ENCODE data around the gene ZBTB12. TPM values are rescaled to one million over a fixed set of nuclear protein-coding genes. Genes with fewer than 3 reads are reported as not detected.
"Not testable (repeated sequence)": the region's sequence is repeated elsewhere in the genome, so short reads cannot be mapped to it uniquely, and the experiment has no call there.

ZBTB12 gene
- total RNA-seq, 4 donors from 2014 or later: 0.49 to 2.6 (median 1.5) TPM

GRCh38 chr6:31919624-31920303 is 17.9 kb upstream of the ZBTB12 start:
- Histone ChIP-seq H3K27me3 (no peaks in the 10 kb centered on the region), H3K4me1 (no peaks in the 10 kb centered on the region), H3K4me3 (no peak overlapping the region), H3K36me3 (no peaks in the 10 kb centered on the region), H3K27ac (no peak overlapping the region), H3K9me3 (no peaks in the 10 kb centered on the region)
- 68% methylated on average over 6 of the region's 6 CpGs for WGBS
- TF ChIP-seq POLR2A (IDR thresholded peaks at IDR 0.05) (no peak), EP300 (IDR thresholded peaks at IDR 0.05) (no peak), CTCF (IDR thresholded peaks at IDR 0.05) (no peak), POLR2AphosphoS5 (IDR thresholded peaks at IDR 0.05) (no peak)
- DNase-seq (ENCODE audit: low spot score in 2 of 2): no peak

- H3K27ac ChIP-seq: no peak overlapping the region
- TF ChIP-seq POLR2AphosphoS5 (IDR thresholded peaks at IDR 0.05) (no peak), POLR2A (IDR thresholded peaks at IDR 0.05) (no peak), EP300 (IDR thresholded peaks at IDR 0.05) (no peak), CTCF (IDR thresholded peaks at IDR 0.05) (no peak)
These were observed 16.3 kb upstream of the ZBTB12 start for GRCh38 chr6:31918069-31918720.

GRCh38 chr6:31915756-31916155 is 13.9 kb upstream of the ZBTB12 start:
- Histone ChIP-seq H3K9me3 (no peaks in the 10 kb centered on the region), H3K4me1 (peaks cover 6% of the 10 kb centered on the region), H3K4me3 (no peak overlapping the region), H3K36me3 (no peaks in the 10 kb centered on the region), H3K27ac (no peak overlapping the region), H3K27me3 (no peaks in the 10 kb centered on the region)
- DNase-seq (ENCODE audit: low spot score in 2 of 2): no peak
- 65% methylated on average over 6 of the region's 6 CpGs for WGBS
- no peak for TF ChIP-seq POLR2AphosphoS5 (IDR thresholded peaks at IDR 0.05)
- no peak for TF ChIP-seq EP300 (IDR thresholded peaks at IDR 0.05)
- no peak for TF ChIP-seq CTCF (IDR thresholded peaks at IDR 0.05)
- no peak for TF ChIP-seq POLR2A (IDR thresholded peaks at IDR 0.05)

More at GRCh38 chr6:31918069-31918720, 16.3 kb upstream of the ZBTB12 start:
- no peaks in the 10 kb centered on the region for H3K4me1 ChIP-seq
- no peak for DNase-seq (ENCODE audit: low spot score in 2 of 2)
- WGBS: 86% methylated on average over 8 of the region's 8 CpGs
- H3K36me3 ChIP-seq: no peaks in the 10 kb centered on the region
- H3K9me3 ChIP-seq: no peaks in the 10 kb centered on the region
- no peak overlapping the region for H3K4me3 ChIP-seq
- H3K27me3 ChIP-seq: no peaks in the 10 kb centered on the region

- H3K36me3 ChIP-seq: no peaks in the 10 kb centered on the region
- H3K4me3 ChIP-seq: no peak overlapping the region
- H3K9me3 ChIP-seq: no peaks in the 10 kb centered on the region
- TF ChIP-seq EP300 (IDR thresholded peaks at IDR 0.05) (no peak), CTCF (IDR thresholded peaks at IDR 0.05) (no peak), POLR2AphosphoS5 (IDR thresholded peaks at IDR 0.05) (no peak), POLR2A (IDR thresholded peaks at IDR 0.05) (no peak)
- no peaks in the 10 kb centered on the region for H3K27me3 ChIP-seq
- no peak overlapping the region for H3K27ac ChIP-seq
- peaks cover 6% of the 10 kb centered on the region for H3K4me1 ChIP-seq
- no peak for DNase-seq (ENCODE audit: low spot score in 2 of 2)
These were observed 13.5 kb upstream of the ZBTB12 start for GRCh38 chr6:31915351-31915750.

GRCh38 chr6:31911826-31912585 is 10.1 kb upstream of the ZBTB12 start:
- Histone ChIP-seq H3K36me3 (no peaks in the 10 kb centered on the region), H3K27me3 (no peaks in the 10 kb centered on the region), H3K4me3 (no peak overlapping the region), H3K9me3 (no peaks in the 10 kb centered on the region), H3K27ac (no peak overlapping the region), H3K4me1 (peaks cover 6% of the 10 kb centered on the region)
- TF ChIP-seq POLR2AphosphoS5 (IDR thresholded peaks at IDR 0.05) (no peak), POLR2A (IDR thresholded peaks at IDR 0.05) (no peak), CTCF (IDR thresholded peaks at IDR 0.05) (no peak), EP300 (IDR thresholded peaks at IDR 0.05) (no peak)
- WGBS: 77% methylated on average over 11 of the region's 11 CpGs
- DNase-seq (ENCODE audit: low spot score in 2 of 2): no peak

- H3K36me3 ChIP-seq; H3K27me3 ChIP-seq; H3K9me3 ChIP-seq; DNase-seq (ENCODE audit: low spot score in 2 of 2); H3K27ac ChIP-seq; H3K4me1 ChIP-seq; H3K4me3 ChIP-seq: not testable (repeated sequence)
- 78% methylated on average over 7 of the region's 7 CpGs for WGBS
These were observed 7.4 kb upstream of the ZBTB12 start for GRCh38 chr6:31909298-31909697.
